HL-60 (cell line): Measurements from ENCODE around the gene BRPF3.

Experiments used
- GABPA ChIP-seq: IDR thresholded peaks from 2 replicates; pipeline ENCODE4 v1.6.1; 2012; ENCODE audit warnings: low read depth
- POLR2AphosphoS5 ChIP-seq: IDR thresholded peaks from 2 replicates; pipeline ENCODE4 v1.6.1; 2012; ENCODE audit warnings: low read depth
- TF ChIP-seq, protein P1 (sequence below): IDR thresholded peaks from one replicate; pipeline ENCODE4 v1.5.1; 2011; ENCODE audit warnings: low read length, control low read depth, inconsistent platforms; ENCODE audit not compliant: insufficient read depth
- TF ChIP-seq, protein P2 (sequence below): IDR thresholded peaks from 2 replicates; pipeline ENCODE4 v1.6.1; 2012; ENCODE audit warnings: low read depth; ENCODE audit not compliant: insufficient replicate concordance

DNA sequence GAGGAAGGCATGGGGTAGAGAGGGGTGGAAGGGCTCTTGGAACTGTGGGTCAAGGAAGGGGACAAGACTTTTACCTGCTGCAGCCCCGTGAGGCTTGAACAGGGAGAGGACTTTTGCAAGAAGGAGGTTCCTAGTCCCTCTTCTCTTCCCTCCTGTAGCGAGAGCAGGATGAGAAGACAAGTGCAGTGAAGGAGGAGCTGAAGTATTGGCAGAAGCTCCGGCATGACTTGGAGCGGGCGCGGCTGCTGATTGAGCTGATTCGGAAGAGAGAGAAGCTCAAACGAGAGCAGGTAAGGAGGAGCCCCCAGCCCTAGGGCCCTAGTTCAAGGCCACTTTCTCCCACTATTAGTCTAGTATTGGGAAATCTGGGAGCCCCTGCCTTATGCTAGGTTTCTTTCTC, 10.6 kb downstream of the BRPF3 start:
- TF ChIP-seq, protein P1, sequence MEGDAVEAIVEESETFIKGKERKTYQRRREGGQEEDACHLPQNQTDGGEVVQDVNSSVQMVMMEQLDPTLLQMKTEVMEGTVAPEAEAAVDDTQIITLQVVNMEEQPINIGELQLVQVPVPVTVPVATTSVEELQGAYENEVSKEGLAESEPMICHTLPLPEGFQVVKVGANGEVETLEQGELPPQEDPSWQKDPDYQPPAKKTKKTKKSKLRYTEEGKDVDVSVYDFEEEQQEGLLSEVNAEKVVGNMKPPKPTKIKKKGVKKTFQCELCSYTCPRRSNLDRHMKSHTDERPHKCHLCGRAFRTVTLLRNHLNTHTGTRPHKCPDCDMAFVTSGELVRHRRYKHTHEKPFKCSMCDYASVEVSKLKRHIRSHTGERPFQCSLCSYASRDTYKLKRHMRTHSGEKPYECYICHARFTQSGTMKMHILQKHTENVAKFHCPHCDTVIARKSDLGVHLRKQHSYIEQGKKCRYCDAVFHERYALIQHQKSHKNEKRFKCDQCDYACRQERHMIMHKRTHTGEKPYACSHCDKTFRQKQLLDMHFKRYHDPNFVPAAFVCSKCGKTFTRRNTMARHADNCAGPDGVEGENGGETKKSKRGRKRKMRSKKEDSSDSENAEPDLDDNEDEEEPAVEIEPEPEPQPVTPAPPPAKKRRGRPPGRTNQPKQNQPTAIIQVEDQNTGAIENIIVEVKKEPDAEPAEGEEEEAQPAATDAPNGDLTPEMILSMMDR = no peak
- TF ChIP-seq POLR2AphosphoS5 (no peak), GABPA (no peak)
- TF ChIP-seq, protein P2, sequence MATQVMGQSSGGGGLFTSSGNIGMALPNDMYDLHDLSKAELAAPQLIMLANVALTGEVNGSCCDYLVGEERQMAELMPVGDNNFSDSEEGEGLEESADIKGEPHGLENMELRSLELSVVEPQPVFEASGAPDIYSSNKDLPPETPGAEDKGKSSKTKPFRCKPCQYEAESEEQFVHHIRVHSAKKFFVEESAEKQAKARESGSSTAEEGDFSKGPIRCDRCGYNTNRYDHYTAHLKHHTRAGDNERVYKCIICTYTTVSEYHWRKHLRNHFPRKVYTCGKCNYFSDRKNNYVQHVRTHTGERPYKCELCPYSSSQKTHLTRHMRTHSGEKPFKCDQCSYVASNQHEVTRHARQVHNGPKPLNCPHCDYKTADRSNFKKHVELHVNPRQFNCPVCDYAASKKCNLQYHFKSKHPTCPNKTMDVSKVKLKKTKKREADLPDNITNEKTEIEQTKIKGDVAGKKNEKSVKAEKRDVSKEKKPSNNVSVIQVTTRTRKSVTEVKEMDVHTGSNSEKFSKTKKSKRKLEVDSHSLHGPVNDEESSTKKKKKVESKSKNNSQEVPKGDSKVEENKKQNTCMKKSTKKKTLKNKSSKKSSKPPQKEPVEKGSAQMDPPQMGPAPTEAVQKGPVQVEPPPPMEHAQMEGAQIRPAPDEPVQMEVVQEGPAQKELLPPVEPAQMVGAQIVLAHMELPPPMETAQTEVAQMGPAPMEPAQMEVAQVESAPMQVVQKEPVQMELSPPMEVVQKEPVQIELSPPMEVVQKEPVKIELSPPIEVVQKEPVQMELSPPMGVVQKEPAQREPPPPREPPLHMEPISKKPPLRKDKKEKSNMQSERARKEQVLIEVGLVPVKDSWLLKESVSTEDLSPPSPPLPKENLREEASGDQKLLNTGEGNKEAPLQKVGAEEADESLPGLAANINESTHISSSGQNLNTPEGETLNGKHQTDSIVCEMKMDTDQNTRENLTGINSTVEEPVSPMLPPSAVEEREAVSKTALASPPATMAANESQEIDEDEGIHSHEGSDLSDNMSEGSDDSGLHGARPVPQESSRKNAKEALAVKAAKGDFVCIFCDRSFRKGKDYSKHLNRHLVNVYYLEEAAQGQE = no peak
